ENCODE results near the gene MKRN3.
"Not testable (repeated sequence)": the region's sequence is repeated elsewhere in the genome, so short reads cannot be mapped to it uniquely, and the experiment has no call there.

MKRN3 gene

DNA sequence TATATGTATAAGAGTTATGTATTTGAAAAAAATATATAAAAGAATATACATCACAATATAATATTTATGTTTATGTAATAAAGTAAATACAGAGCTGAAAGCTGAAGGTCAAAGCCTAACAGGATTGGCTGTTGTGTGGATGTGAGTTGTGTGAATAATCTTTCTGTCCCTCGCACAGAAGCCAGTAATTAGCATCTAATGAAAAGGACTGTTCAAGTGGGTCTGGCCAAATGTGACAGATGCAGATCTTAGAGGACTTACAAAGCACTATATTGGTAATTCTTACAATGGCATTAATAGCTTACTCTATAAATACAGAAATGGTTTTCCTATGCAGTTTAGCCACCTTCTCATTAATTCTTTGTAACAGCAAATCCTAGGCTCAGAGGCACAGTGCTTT lies 2.4 kb downstream of the MKRN3 start:
- intact Hi-C loops (cut with micrococcal nuclease), result no loop called here
- H3K27ac Mint-ChIP-seq, result no peak overlapping the region
- H3K9me3 Mint-ChIP-seq, result peaks cover 11% of the 10 kb centered on the region
- no peak overlapping the region for H3K4me3 Mint-ChIP-seq
- no peaks in the 10 kb centered on the region for H3K36me3 Mint-ChIP-seq (ENCODE audit: low read depth)
- H3K27me3 Mint-ChIP-seq, result no peaks in the 10 kb centered on the region
- H3K4me1 Mint-ChIP-seq (ENCODE audit: low read depth), result no peaks in the 10 kb centered on the region

DNA sequence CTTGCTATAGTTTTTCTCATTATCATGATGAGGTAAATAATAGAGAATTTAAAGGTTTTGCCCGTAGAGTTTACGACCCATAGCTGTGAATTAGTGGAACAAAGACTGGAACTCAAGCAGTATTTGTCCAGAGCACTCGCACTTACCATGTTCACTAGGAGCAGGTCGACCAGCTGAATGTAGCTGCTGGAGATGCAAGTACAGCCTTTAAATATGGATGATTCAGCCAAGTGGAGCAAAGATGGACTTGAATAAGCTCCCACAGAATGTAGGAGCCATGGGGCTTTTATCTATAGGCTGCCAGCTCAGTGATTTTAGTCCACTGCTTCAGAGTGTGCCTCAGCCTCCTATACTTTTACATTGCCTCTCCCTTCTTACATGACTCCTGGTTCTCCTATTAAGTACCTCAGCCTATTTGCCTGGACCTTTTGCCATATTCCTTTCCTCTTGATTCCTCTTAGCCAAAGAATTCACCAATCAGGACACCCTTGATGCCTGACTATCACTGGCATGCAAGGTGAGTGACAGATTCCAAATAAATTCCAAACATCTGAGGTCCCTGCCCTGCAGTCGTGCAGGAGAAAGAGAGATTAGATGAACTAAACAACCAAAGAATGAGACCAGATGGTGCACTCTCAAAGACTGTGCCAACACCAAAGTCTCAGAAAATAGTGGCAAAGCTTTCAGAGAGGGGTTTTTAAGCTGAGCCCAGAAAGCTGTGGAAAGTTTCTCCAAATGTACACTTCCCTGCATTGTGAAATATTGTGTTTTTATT lies 3.9 kb downstream of the MKRN3 start:
- intact Hi-C loops (cut with micrococcal nuclease), result no loop called here
- Mint-ChIP-seq H3K27me3 (no peaks in the 10 kb centered on the region), H3K4me1 (ENCODE audit: low read depth) (no peaks in the 10 kb centered on the region), H3K27ac (no peak overlapping the region), H3K36me3 (ENCODE audit: low read depth) (no peaks in the 10 kb centered on the region), H3K4me3 (no peak overlapping the region), H3K9me3 (peaks cover 11% of the 10 kb centered on the region)

DNA sequence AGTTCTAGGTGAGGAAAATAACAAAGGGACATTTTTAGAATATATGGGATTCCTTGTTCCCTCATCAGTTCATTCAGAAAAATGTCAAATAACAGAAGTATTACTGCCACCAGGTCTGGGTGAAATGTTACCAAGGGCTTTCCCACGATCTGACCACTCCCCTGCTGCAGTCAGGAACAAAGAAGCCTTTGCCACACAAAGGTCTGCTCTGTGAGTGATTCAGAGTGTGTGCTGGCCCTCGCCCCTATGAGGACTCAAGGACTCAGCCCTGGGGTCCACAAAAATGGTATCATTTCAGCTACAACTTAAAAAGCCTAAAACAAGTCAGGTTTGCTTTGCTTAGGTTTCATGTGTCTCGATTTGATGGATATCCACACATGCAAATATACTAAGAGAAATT lies 5.0 kb downstream of the MKRN3 start:
- Mint-ChIP-seq H3K4me3 (no peak overlapping the region), H3K4me1 (ENCODE audit: low read depth) (no peaks in the 10 kb centered on the region), H3K36me3 (ENCODE audit: low read depth) (no peaks in the 10 kb centered on the region), H3K9me3 (peaks cover 2% of the 10 kb centered on the region), H3K27ac (no peak overlapping the region), H3K27me3 (no peaks in the 10 kb centered on the region)
- intact Hi-C loops (cut with micrococcal nuclease), result no loop called here

DNA sequence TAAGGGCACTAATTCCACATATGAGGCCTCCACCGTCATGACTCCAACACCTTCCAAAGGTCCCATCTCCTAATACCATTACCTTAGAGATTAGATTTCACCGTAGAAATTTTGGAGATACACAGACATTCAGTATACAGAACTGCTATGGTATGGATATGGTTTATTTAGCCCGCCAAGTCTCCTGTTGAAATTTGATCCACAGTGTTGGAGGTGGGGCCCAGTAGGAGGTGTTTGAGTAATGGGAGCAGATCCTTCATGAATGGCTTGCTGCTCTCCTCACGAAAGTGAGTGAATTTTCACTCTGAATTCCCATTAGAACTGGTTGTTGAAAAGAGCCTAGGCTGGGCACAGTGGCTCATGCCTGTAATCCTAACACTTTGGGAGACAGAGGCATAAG lies 7.4 kb downstream of the MKRN3 start:
- Mint-ChIP-seq H3K27ac (no peak overlapping the region), H3K36me3 (ENCODE audit: low read depth) (no peaks in the 10 kb centered on the region), H3K4me1 (ENCODE audit: low read depth) (no peaks in the 10 kb centered on the region), H3K4me3 (no peak overlapping the region), H3K9me3 (no peaks in the 10 kb centered on the region), H3K27me3 (no peaks in the 10 kb centered on the region)
- intact Hi-C loops (cut with micrococcal nuclease), result no loop called here

DNA sequence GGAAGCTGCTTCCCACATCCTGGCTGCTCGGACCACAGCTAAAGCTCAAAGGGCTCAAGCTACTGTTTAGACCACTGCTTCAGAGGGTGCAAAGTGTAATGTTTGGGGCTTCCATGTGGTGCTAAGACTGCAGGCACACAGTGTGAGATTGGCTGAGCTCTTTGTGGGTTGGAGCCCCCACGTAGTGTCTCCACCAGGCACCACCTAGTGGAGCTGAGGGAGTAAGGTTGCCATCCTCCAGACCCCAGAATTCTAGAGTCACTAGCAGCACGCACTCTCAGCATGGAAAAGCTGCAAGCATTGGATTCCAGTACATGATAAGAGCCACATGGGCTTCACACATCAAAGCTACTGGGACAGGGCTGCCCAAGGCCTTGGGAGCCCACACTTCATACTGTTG lies 9.3 kb downstream of the MKRN3 start:
- intact Hi-C loops (cut with micrococcal nuclease), result no loop called here
- Mint-ChIP-seq H3K36me3 (ENCODE audit: low read depth) (no peaks in the 10 kb centered on the region), H3K4me3 (no peak overlapping the region), H3K27ac (no peak overlapping the region), H3K4me1 (ENCODE audit: low read depth) (no peaks in the 10 kb centered on the region), H3K27me3 (no peaks in the 10 kb centered on the region), H3K9me3 (no peaks in the 10 kb centered on the region)

DNA sequence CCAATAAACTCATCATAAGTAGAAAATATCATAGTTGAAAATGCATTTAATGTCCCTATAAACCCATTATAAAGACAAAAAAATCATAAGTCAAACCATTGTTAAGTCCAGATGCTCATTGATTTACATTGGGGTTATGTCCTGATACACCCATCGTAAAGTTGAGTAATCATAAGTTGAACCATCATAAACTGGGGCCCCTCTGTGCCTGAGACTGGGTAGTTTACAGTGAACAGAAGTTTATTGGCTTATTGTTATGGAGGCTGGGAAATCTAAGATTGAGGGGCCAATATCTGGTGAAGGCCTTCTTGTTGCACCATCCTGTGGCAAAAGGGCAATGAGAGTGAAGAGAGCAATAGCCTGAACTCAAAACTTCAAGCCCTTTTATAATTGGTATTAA lies 10.6 kb downstream of the MKRN3 start:
- intact Hi-C loops (cut with micrococcal nuclease), result no loop called here
- no peaks in the 10 kb centered on the region for H3K36me3 Mint-ChIP-seq (ENCODE audit: low read depth)
- H3K9me3 Mint-ChIP-seq, result no peaks in the 10 kb centered on the region
- no peak overlapping the region for H3K27ac Mint-ChIP-seq
- H3K4me1 Mint-ChIP-seq (ENCODE audit: low read depth), result no peaks in the 10 kb centered on the region
- H3K4me3 Mint-ChIP-seq, result no peak overlapping the region
- no peaks in the 10 kb centered on the region for H3K27me3 Mint-ChIP-seq

DNA sequence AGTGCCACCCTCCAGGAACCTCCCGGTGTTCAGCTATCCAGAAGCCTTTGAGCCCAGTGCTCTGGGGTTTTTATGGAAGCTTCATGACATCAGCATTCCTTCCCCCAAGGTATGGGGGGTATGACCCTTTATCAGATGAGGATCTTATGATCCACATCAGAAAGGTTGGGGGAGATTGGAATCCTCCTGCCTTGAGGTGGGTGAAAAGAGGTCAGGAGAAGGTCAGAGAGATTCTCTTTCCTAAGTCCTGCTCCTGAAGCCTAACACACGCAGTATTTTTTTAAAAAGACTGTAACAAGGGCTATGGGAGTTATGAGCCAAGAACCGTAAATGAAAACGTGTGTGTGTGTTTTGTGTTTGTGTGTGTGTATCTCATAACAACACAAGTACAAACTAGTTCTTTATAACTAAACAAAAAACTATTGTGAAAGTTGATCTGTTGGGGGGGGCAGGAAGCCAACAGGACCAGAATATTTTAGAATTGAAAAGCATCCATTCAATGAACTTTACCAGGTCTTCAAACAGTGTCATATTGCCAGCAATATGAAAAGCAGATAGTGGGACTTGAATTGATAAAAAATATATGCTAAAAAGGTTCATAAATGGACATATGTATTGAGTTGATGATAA lies 13.2 kb downstream of the MKRN3 start:
- no peaks in the 10 kb centered on the region for H3K9me3 Mint-ChIP-seq
- no peak overlapping the region for H3K27ac Mint-ChIP-seq
- H3K27me3 Mint-ChIP-seq, result no peaks in the 10 kb centered on the region
- intact Hi-C loops (cut with micrococcal nuclease), result no loop called here
- no peaks in the 10 kb centered on the region for H3K36me3 Mint-ChIP-seq (ENCODE audit: low read depth)
- H3K4me1 Mint-ChIP-seq (ENCODE audit: low read depth), result no peaks in the 10 kb centered on the region
- H3K4me3 Mint-ChIP-seq, result no peak overlapping the region

DNA sequence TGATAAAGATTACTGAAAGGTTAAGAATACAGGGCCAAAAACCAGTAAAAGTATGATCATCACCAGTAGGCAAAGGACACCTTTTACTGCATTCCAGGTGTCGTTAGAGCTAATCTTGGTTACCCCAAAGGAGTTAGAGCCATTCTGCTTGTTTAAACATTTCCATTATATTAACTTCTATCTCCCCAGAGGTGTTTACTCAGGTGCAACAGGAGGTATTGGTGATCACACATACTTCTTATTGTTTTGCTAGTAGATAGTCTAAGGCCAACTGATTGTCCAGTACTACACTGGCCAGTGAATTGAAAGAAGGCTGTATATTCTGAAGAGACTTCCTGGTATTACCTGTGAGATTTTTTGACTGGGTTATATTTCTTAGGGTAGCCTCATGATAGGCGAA lies 22.8 kb downstream of the MKRN3 start:
- H3K27me3 Mint-ChIP-seq, result no peaks in the 10 kb centered on the region
- H3K4me3 Mint-ChIP-seq, result no peak overlapping the region
- no peaks in the 10 kb centered on the region for H3K4me1 Mint-ChIP-seq (ENCODE audit: low read depth)
- no peak overlapping the region for H3K27ac Mint-ChIP-seq
- H3K36me3 Mint-ChIP-seq (ENCODE audit: low read depth), result no peaks in the 10 kb centered on the region
- intact Hi-C loops (cut with micrococcal nuclease), result no loop called here
- no peaks in the 10 kb centered on the region for H3K9me3 Mint-ChIP-seq

DNA sequence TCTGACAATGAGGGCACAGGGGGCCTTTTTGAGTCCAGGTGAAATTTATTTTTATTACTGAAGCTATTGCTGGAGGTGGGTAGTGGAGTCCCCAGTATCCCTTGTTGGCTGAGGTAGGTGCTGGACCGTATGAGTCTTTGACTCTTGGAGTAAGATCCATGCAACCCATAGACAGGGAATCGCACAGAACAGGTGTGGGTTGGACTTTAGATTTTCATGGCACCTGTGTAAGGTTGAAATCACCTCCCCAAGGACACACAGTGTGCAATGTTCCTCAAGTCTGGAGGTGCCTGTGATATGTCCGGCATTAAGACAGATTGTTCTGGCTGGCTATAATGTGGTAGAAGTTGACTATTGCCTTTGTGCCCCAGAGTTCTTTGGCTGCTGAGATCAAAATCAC lies 23.5 kb downstream of the MKRN3 start:
- no peaks in the 10 kb centered on the region for H3K9me3 Mint-ChIP-seq
- H3K4me1 Mint-ChIP-seq (ENCODE audit: low read depth), result no peaks in the 10 kb centered on the region
- no peaks in the 10 kb centered on the region for H3K36me3 Mint-ChIP-seq (ENCODE audit: low read depth)
- H3K4me3 Mint-ChIP-seq, result no peak overlapping the region
- intact Hi-C loops (cut with micrococcal nuclease), result no loop called here
- H3K27me3 Mint-ChIP-seq, result no peaks in the 10 kb centered on the region
- H3K27ac Mint-ChIP-seq, result no peak overlapping the region

DNA sequence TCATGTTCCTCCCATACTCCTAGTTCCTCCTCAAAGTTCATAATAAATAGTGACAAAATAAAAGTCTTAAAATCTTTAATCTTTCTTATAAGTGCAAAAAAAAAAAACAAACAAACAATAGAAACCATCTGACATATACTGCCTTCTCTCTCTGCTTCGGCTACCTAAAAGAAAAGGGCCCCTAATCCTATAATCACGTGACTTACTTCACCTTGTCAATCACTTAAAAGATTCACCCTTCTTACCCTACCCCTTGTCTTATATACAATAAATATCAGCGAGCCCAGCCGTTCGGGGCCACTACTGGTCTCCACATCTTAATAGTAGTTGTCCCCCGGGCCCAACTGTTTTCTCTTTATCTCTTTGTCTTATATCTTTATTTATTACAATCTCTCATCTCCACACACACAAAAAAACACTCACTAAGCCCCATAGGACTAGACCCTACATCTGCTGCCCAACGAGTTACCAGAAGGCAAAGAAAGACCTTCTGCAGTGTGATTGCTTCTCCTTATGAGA lies 28.8 kb downstream of the MKRN3 start:
- intact Hi-C loops (cut with micrococcal nuclease), result no loop called here

DNA sequence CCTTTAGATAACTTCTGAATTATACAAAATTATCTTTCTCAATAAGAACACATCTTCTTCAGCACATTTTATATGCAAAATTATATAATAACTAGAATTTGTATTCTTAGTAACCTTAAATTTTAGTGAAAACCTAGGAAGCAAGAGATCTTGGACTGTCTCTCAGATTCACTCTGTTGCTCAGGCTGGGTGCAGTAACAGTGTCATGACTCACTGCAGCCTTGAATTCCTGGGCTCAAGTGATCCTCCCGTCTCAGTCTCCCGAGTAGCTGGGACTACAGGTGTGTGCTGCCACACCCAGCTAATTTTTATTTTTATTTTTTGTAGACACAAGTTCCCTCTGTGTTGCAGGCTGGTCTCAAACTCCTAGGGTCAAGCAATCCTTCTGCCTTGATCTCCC lies 29.9 kb downstream of the MKRN3 start:
- H3K27me3 Mint-ChIP-seq, result no peaks in the 10 kb centered on the region
- H3K9me3 Mint-ChIP-seq, result no peaks in the 10 kb centered on the region
- H3K4me1 Mint-ChIP-seq (ENCODE audit: low read depth), result no peaks in the 10 kb centered on the region
- H3K4me3 Mint-ChIP-seq, result no peak overlapping the region
- H3K36me3 Mint-ChIP-seq (ENCODE audit: low read depth), result no peaks in the 10 kb centered on the region
- H3K27ac Mint-ChIP-seq, result no peak overlapping the region
- intact Hi-C loops (cut with micrococcal nuclease), result no loop called here

More for the DNA sequence above, 28.8 kb downstream of the MKRN3 start:
- H3K9me3 Mint-ChIP-seq, result no peaks in the 10 kb centered on the region
- H3K27ac Mint-ChIP-seq, result no peak overlapping the region
- no peak overlapping the region for H3K4me3 Mint-ChIP-seq
- H3K4me1 Mint-ChIP-seq (ENCODE audit: low read depth), result no peaks in the 10 kb centered on the region
- H3K27me3 Mint-ChIP-seq, result no peaks in the 10 kb centered on the region
- H3K36me3 Mint-ChIP-seq (ENCODE audit: low read depth), result no peaks in the 10 kb centered on the region

DNA sequence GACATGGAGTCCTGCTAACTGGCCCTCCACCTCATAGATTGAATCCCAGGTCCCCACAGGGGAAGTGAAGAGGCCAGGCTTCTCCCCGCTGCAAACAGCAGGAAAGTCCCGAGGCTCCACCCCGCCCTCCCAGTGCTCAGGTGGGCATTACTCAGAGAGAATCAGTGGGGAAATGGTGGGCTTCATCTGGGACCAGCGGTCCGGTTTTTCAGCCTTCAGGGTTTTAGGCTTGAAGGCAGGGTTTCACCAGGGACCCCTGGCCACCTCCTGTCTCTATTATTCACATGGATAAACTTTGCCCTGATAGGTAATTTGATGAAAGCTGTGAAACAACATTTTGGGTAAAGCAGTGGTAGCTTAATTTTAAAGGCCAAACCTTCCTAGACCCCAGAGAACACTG lies 31.3 kb downstream of the MKRN3 start:
- intact Hi-C loops (cut with micrococcal nuclease), result no loop called here
- no peak overlapping the region for H3K27ac Mint-ChIP-seq
- no peak overlapping the region for H3K4me3 Mint-ChIP-seq
- H3K27me3 Mint-ChIP-seq, result no peaks in the 10 kb centered on the region
- H3K9me3 Mint-ChIP-seq, result no peaks in the 10 kb centered on the region
- H3K36me3 Mint-ChIP-seq (ENCODE audit: low read depth), result no peaks in the 10 kb centered on the region
- no peaks in the 10 kb centered on the region for H3K4me1 Mint-ChIP-seq (ENCODE audit: low read depth)

DNA sequence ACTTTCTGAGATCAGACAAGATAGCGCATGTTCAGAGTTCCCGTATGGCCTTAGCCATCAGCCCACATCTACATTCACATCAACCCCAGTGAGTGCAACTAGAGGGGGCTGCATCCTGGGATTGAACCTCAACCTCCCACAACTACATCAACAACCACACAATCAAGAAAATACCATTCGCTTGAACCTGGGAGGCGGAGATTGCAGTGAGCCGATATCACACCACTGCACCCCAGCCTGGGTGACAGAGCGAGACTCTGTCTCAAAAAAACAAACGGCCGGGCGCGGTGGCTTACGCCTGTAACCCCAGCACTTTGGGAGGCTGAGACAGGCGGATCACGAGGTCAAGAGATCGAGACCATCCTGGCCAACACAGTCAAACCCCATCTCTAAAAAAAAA lies 31.8 kb downstream of the MKRN3 start:
- intact Hi-C loops (cut with micrococcal nuclease); H3K27me3 Mint-ChIP-seq; H3K4me1 Mint-ChIP-seq (ENCODE audit: low read depth); H3K27ac Mint-ChIP-seq; H3K9me3 Mint-ChIP-seq; H3K36me3 Mint-ChIP-seq (ENCODE audit: low read depth); H3K4me3 Mint-ChIP-seq: not testable (repeated sequence)

DNA sequence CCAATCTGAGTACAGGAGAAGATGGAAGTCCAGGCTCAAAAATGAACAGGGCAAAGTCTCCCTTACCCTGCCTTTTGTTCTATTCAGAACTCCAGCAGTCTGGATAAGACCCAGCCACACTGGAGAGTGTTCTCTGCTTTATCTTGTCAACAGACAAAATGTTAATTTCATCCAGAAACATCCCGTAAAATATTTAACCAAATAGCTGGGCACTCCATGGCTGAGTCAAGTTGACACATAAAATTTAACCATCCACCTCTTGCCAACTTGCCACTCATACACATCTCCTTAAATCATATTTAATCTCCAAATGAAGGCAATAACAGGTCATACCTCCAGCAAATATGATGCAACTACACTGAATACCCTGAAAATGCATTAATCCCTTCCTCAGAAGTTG lies 33.6 kb downstream of the MKRN3 start:
- no peaks in the 10 kb centered on the region for H3K36me3 Mint-ChIP-seq (ENCODE audit: low read depth)
- H3K9me3 Mint-ChIP-seq, result no peaks in the 10 kb centered on the region
- intact Hi-C loops (cut with micrococcal nuclease), result no loop called here
- no peaks in the 10 kb centered on the region for H3K27me3 Mint-ChIP-seq
- no peaks in the 10 kb centered on the region for H3K4me1 Mint-ChIP-seq (ENCODE audit: low read depth)
- H3K27ac Mint-ChIP-seq, result no peak overlapping the region
- H3K4me3 Mint-ChIP-seq, result no peak overlapping the region

DNA sequence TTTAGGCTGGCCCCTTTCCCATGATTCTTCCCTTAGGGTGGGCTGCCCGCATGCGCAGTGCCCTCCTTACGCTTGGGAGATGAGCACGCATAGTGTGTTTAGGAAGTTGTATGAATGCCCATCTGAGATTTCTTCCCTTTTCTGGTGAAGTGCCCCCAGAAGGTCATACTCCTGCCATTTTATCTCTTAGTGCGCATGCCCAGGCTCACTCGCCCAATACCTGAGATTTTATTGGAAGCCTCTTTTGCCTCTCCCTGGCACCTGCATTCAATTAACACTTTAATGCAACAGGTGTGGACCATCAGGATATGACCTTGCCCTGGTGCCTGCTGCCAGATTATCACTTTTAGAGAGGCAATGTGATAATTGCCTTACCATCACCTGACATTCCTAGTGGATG lies 36.6 kb downstream of the MKRN3 start:
- H3K36me3 Mint-ChIP-seq (ENCODE audit: low read depth), result no peaks in the 10 kb centered on the region
- no peak overlapping the region for H3K4me3 Mint-ChIP-seq
- H3K9me3 Mint-ChIP-seq, result no peaks in the 10 kb centered on the region
- H3K4me1 Mint-ChIP-seq (ENCODE audit: low read depth), result no peaks in the 10 kb centered on the region
- H3K27me3 Mint-ChIP-seq, result no peaks in the 10 kb centered on the region
- intact Hi-C loops (cut with micrococcal nuclease), result no loop called here
- no peak overlapping the region for H3K27ac Mint-ChIP-seq
